ENCODE measurements around the gene NACA.
"Not testable (repeated sequence)": the region's sequence is repeated elsewhere in the genome, so short reads cannot be mapped to it uniquely, and the experiment has no call there.

The NACA gene

GRCh38 chr12:56725723-56726102 lies 614 bp upstream of the NACA start:
- no peak for DNase-seq (ENCODE audit: extremely low read depth in 1 of 2, low read depth in 1 of 2)

GRCh38 chr12:56724701-56724971 lies 463 bp downstream of the NACA start:
- no peak for DNase-seq (ENCODE audit: extremely low read depth in 1 of 2, low read depth in 1 of 2)

GRCh38 chr12:56723889-56724700 lies 1.0 kb downstream of the NACA start:
- DNase-seq (ENCODE audit: extremely low read depth in 1 of 2, low read depth in 1 of 2): no peak

- no peak for DNase-seq (ENCODE audit: extremely low read depth in 1 of 2, low read depth in 1 of 2)
Measured at GRCh38 chr12:56723352-56723751, 1.7 kb downstream of the NACA start.

- DNase-seq (ENCODE audit: extremely low read depth in 1 of 2, low read depth in 1 of 2): no peak
Measured at GRCh38 chr12:56722832-56723231, 2.3 kb downstream of the NACA start.

- no peak for DNase-seq (ENCODE audit: extremely low read depth in 1 of 2, low read depth in 1 of 2)
Measured at GRCh38 chr12:56721721-56722120, 3.4 kb downstream of the NACA start.

GRCh38 chr12:56721216-56721615 lies 3.9 kb downstream of the NACA start:
- no peak for DNase-seq (ENCODE audit: extremely low read depth in 1 of 2, low read depth in 1 of 2)

GRCh38 chr12:56720731-56721151 lies 4.4 kb downstream of the NACA start:
- no peak for DNase-seq (ENCODE audit: extremely low read depth in 1 of 2, low read depth in 1 of 2)

- DNase-seq (ENCODE audit: extremely low read depth in 1 of 2, low read depth in 1 of 2): no peak
Measured at GRCh38 chr12:56719056-56719455, 6.0 kb downstream of the NACA start.

- no peak for DNase-seq (ENCODE audit: extremely low read depth in 1 of 2, low read depth in 1 of 2)
Measured at GRCh38 chr12:56718636-56719035, 6.5 kb downstream of the NACA start.

GRCh38 chr12:56718149-56718548 lies 7.0 kb downstream of the NACA start:
- no peak for DNase-seq (ENCODE audit: extremely low read depth in 1 of 2, low read depth in 1 of 2)

GRCh38 chr12:56716933-56717880 lies 7.9 kb downstream of the NACA start:
- DNase-seq (ENCODE audit: extremely low read depth in 1 of 2, low read depth in 1 of 2): no peak

GRCh38 chr12:56716458-56716857 lies 8.6 kb downstream of the NACA start:
- no peak for DNase-seq (ENCODE audit: extremely low read depth in 1 of 2, low read depth in 1 of 2)

GRCh38 chr12:56715798-56716197 lies 9.3 kb downstream of the NACA start:
- no peak for DNase-seq (ENCODE audit: extremely low read depth in 1 of 2, low read depth in 1 of 2)

- DNase-seq (ENCODE audit: extremely low read depth in 1 of 2, low read depth in 1 of 2): no peak
Measured at GRCh38 chr12:56714431-56714929, 10.6 kb downstream of the NACA start.

- DNase-seq (ENCODE audit: extremely low read depth in 1 of 2, low read depth in 1 of 2): no peak
Measured at GRCh38 chr12:56713345-56713744, 11.8 kb downstream of the NACA start.

- DNase-seq (ENCODE audit: extremely low read depth in 1 of 2, low read depth in 1 of 2): no peak
Measured at GRCh38 chr12:56709759-56710376, 15.2 kb downstream of the NACA start.

GRCh38 chr12:56704522-56704921 lies 20.6 kb downstream of the NACA start:
- DNase-seq (ENCODE audit: extremely low read depth in 1 of 2, low read depth in 1 of 2): not testable (repeated sequence)

GRCh38 chr12:56699020-56699661 lies 26.0 kb downstream of the NACA start:
- DNase-seq (ENCODE audit: extremely low read depth in 1 of 2, low read depth in 1 of 2): no peak

GRCh38 chr12:56695327-56696101 lies 29.6 kb downstream of the NACA start:
- DNase-seq (ENCODE audit: extremely low read depth in 1 of 2, low read depth in 1 of 2): no peak
